Measurements from ENCODE around the gene YLPM1. TPM values are rescaled to one million over a fixed set of nuclear protein-coding genes. Genes with fewer than 3 reads are reported as not detected.

Gene YLPM1
- total RNA-seq, 1 donor from 2014 or later: 74.9 TPM

DNA sequence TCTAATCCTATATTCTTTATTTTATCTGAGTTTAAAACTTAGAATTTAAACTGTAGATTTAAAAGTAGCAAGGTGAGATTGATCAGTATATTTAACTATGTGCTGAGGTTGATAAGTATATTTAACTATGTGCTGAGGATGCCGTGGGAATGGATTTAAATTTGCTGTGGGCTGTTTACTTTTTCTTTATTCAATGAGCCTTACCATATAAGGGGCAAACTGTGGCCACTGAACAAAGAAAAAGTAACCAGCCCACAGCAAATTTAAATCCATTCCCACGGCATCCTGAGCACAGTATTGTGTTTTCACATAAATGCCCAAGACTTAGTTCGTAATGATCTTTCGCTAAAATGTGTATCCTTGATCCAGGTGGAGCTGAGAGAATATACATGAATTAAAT is 69.7 kb downstream of the YLPM1 start:
- no peak overlapping the region for H3K4me3 Mint-ChIP-seq (ENCODE audit: unreplicated experiment)
- TF ChIP-seq CTCF (IDR thresholded peaks at IDR 0.05; ENCODE audit: unreplicated experiment): no peak
- no peak for DNase-seq (ENCODE audit: low spot score)
- H3K36me3 Mint-ChIP-seq (ENCODE audit: low read depth, unreplicated experiment): no peaks in the 10 kb centered on the region
- no peaks in the 10 kb centered on the region for H3K4me1 Mint-ChIP-seq (ENCODE audit: unreplicated experiment)
- no peaks in the 10 kb centered on the region for H3K9me3 Mint-ChIP-seq (ENCODE audit: unreplicated experiment)
- no peaks in the 10 kb centered on the region for H3K27me3 Mint-ChIP-seq (ENCODE audit: unreplicated experiment)
- H3K27ac Mint-ChIP-seq (ENCODE audit: unreplicated experiment): no peak overlapping the region

DNA sequence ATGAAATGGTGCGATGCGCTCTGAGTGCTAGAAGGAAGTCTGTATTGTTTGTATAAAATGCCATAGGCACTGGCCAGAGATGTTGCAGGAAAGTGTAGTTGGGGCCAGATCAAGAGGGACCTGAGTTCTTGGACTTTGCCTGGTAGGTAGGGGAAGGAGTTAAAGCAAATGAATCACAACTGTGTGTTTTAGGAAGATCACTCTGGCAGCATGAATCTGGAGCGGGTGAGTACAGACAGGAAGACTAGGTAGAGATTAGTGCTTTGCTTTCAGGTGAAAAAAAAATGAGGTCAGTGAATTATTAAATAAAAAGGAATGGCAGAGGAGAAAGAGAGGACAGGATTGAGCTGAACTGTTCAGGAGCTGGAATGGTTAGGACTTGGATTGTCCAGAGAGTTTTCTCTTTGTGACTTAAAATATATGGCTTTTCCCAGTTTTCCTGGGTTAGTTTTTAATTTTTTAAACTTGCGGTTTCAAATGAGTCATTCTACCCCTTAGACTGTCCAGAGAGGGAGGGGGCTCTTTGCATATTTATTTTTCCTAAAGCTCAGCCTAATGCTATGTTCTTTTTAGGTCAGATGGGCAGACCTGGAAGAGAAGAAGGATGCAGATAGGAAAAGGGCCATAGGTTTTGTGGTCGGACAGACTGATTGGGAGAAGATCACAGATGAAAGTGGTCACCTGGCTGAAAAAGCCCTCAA is 71.7 kb downstream of the YLPM1 start:
- no peak for TF ChIP-seq CTCF (IDR thresholded peaks at IDR 0.05; ENCODE audit: unreplicated experiment)
- no peak overlapping the region for H3K27ac Mint-ChIP-seq (ENCODE audit: unreplicated experiment)
- no peaks in the 10 kb centered on the region for H3K27me3 Mint-ChIP-seq (ENCODE audit: unreplicated experiment)
- no peaks in the 10 kb centered on the region for H3K36me3 Mint-ChIP-seq (ENCODE audit: low read depth, unreplicated experiment)
- H3K4me1 Mint-ChIP-seq (ENCODE audit: unreplicated experiment): no peaks in the 10 kb centered on the region
- DNase-seq (ENCODE audit: low spot score): no peak
- no peak overlapping the region for H3K4me3 Mint-ChIP-seq (ENCODE audit: unreplicated experiment)
- no peaks in the 10 kb centered on the region for H3K9me3 Mint-ChIP-seq (ENCODE audit: unreplicated experiment)

DNA sequence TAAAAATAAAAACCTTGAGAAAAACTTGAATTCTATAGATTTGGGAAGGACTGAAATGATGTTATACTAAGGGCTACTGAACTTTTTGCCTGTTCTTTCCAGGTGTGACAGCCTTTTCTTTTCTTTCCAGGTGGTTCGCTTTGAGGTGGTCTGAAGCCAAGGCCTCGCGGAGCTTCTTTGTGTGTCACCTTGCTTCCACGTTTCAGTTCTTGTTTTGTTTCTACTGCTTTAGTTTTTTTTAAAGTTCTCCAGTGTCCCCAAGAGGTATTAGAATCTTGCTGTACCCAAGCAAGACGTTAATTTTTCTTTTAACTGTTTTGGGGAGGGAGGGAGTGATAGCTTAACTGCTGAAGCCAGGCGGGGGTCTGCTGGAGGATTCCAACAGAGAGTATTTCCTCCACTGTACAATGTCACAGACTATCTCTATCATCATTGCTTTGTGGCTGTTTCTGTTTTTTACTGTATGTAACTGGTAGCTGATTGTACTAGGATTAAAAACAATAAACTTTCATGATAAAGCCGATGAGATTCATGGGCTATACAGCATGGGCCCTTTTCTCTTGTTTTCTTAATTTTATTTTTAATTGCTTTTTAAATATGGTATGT is 72.6 kb downstream of the YLPM1 start:
- Mint-ChIP-seq H3K27ac (ENCODE audit: unreplicated experiment) (no peak overlapping the region), H3K4me3 (ENCODE audit: unreplicated experiment) (no peak overlapping the region), H3K36me3 (ENCODE audit: low read depth, unreplicated experiment) (no peaks in the 10 kb centered on the region), H3K4me1 (ENCODE audit: unreplicated experiment) (no peaks in the 10 kb centered on the region), H3K27me3 (ENCODE audit: unreplicated experiment) (no peaks in the 10 kb centered on the region), H3K9me3 (ENCODE audit: unreplicated experiment) (no peaks in the 10 kb centered on the region)
- TF ChIP-seq CTCF (IDR thresholded peaks at IDR 0.05; ENCODE audit: unreplicated experiment): no peak
- DNase-seq (ENCODE audit: low spot score): no peak

DNA sequence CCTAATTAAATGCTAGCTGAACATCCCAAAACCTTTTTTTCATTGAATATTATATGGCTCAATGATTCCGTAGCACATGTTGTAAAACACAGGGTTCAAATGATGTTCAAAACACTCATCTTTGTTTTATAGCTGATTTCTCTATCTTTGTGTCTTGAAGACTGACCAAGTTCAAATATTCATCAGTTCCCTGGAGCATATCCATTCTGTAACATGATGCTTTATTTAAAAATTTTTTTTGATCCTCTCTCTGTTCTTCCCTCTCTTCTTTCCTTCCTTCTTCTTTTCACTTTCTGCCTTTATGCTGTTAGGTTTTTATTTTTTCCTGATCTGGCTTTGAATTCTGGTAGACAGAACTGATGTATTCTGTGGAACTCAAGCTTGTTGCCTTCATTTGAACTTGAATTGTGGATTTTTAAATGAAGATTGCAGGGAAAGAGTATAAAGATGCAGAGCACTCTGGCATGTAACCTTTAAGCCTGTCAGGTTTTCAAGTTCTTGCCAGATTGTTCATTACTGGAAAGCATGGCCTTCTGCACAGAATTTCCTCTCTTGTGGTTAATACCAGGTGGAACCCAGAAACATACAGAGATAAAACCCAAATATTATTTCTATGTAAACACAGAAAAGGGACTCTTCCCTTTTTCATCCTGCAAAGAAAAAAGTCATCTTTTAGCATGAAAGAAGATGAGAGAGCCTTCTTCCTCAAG is 73.3 kb downstream of the YLPM1 start:
- DNase-seq (ENCODE audit: low spot score): no peak
- no peak overlapping the region for H3K27ac Mint-ChIP-seq (ENCODE audit: unreplicated experiment)

More for the DNA sequence above, 73.3 kb downstream of the YLPM1 start:
- H3K9me3 Mint-ChIP-seq (ENCODE audit: unreplicated experiment): no peaks in the 10 kb centered on the region
- TF ChIP-seq CTCF (IDR thresholded peaks at IDR 0.05; ENCODE audit: unreplicated experiment): no peak
- no peaks in the 10 kb centered on the region for H3K4me1 Mint-ChIP-seq (ENCODE audit: unreplicated experiment)
- H3K27me3 Mint-ChIP-seq (ENCODE audit: unreplicated experiment): no peaks in the 10 kb centered on the region
- no peaks in the 10 kb centered on the region for H3K36me3 Mint-ChIP-seq (ENCODE audit: low read depth, unreplicated experiment)
- H3K4me3 Mint-ChIP-seq (ENCODE audit: unreplicated experiment): no peak overlapping the region
